K562 (cell line): ENCODE results near the gene ING5. TPM values are rescaled to one million over a fixed set of nuclear protein-coding genes. Genes with fewer than 3 reads are reported as not detected.

ENCODE experiments used
- ATAC-seq: fragments of 200-7000 bp; cut with Tn5 transposase; 3 replicates; pipeline ENCODE4 v1.9.1; 2020; ENCODE audit warnings: moderate library complexity
- BruUV-seq: library from RNA; stranded (reverse); fragments of 400-500 nt; replicated peaks from 2 replicates; lab custom pipeline; 2021; lab: Mats Ljungman, UMichigan
- CTCF ChIA-PET: fragments of 300-600 bp; formaldehyde crosslinking; extraction: SDS; loops from one replicate; lab custom pipeline; 2021; ENCODE audit warnings: low intra/inter-chr PET ratio; lab: Yijun Ruan, JAX
- POLR2A ChIA-PET: fragments of 300-600, 350-650 bp; sonication (Branson Sonifier 250); formaldehyde crosslinking; extraction: SDS; loops from one replicate; lab custom pipeline; 2021; ENCODE audit warnings: antibody characterized with exemption, inconsistent platforms; lab: Yijun Ruan, JAX
- DNase-seq, 4 experiments: peaks; one replicate each; pipeline versions ENCODE4 v3.0.0 to v3.0.0-alpha.2; 2011 to 2018; ENCODE audit warnings: low spot score in 3 of 4, mixed read lengths in 3 of 4; ENCODE audit errors: extremely low read depth in 1 of 4
- FAIRE-seq: peaks from 2 replicates; lab custom pipeline; 2011; peaks lifted over from hg19 to GRCh38; lab: Jason Lieb, UNC
- H2AFZ ChIP-seq: 2 replicates; pipeline ENCODE4 v1.6.0; 2011; ENCODE audit warnings: low read depth, low read length, control low read depth, inconsistent platforms
- H3K27ac ChIP-seq: fragments of 200-600 bp; 3 replicates; pipeline ENCODE4 v1.8.0; 2011; ENCODE audit warnings: low read depth, mild to moderate bottlenecking, control low read depth, inconsistent platforms, low read length, moderate library complexity, mixed read lengths; ENCODE audit errors: extremely low read depth
- H3K27me3 ChIP-seq, 2 experiments: fragments of 300-600 bp in 1 of 2; 2 replicates in 1 of 2; 3 replicates in 1 of 2; pipeline versions ENCODE4 v1.6.0 to v1.8.0; 2011; ENCODE audit warnings: inconsistent platforms in 2 of 2, low read length in 2 of 2, mild to moderate bottlenecking in 1 of 2, mixed read lengths in 1 of 2, moderate library complexity in 1 of 2; ENCODE audit not compliant: control insufficient read depth in 2 of 2, insufficient read depth in 2 of 2
- H3K36me3 ChIP-seq: fragments of 300-600 bp; 3 replicates; pipeline ENCODE4 v1.8.0; 2011; ENCODE audit warnings: mild to moderate bottlenecking, low read length, inconsistent platforms; ENCODE audit not compliant: control insufficient read depth, insufficient read depth
- H3K4me1 ChIP-seq, 2 experiments: fragments of 200-600 bp in 1 of 2; replicated peaks in 1 of 2; 2 replicates in 1 of 2; 3 replicates in 1 of 2; pipeline versions ENCODE4 v1.5.1 to v1.8.0; 2011; ENCODE audit warnings: inconsistent platforms in 2 of 2, low read length in 2 of 2, mild to moderate bottlenecking in 1 of 2, mixed read lengths in 1 of 2, moderate library complexity in 1 of 2; ENCODE audit not compliant: control insufficient read depth in 2 of 2, insufficient read depth in 2 of 2
- H3K4me2 ChIP-seq: 2 replicates; pipeline ENCODE4 v1.6.1; 2011; ENCODE audit warnings: low read length, control low read depth, inconsistent platforms, mixed read lengths; ENCODE audit not compliant: insufficient read depth
- H3K4me3 ChIP-seq: fragments of 200-600 bp; sonication (generic), shearing (Covaris generic); 2 replicates; pipeline ENCODE4 v1.5.1; 2016; ENCODE audit warnings: control low read depth, inconsistent platforms
- H3K79me2 ChIP-seq: fragments of 200-600 bp; 3 replicates; pipeline ENCODE4 v1.8.0; 2011; ENCODE audit warnings: low read length, inconsistent platforms; ENCODE audit not compliant: control insufficient read depth, insufficient read depth
- H3K9ac ChIP-seq, 2 experiments: 2 replicates each; pipeline versions ENCODE4 v1.6.0 to v1.6.1; 2011; ENCODE audit warnings: low read depth in 2 of 2, low read length in 2 of 2, control low read depth in 1 of 2, inconsistent platforms in 1 of 2, mild to moderate bottlenecking in 1 of 2, mixed read lengths in 1 of 2; ENCODE audit not compliant: insufficient read depth in 1 of 2
- H3K9me1 ChIP-seq: one replicate; pipeline ENCODE4 v1.6.0; 2011; ENCODE audit warnings: inconsistent platforms, mild to moderate bottlenecking, low read length, moderate library complexity; ENCODE audit not compliant: control insufficient read depth, insufficient read depth
- H3K9me3 ChIP-seq: replicated peaks from 2 replicates; pipeline ENCODE4 v1.5.1; 2011; ENCODE audit warnings: low read depth, low read length, inconsistent platforms; ENCODE audit not compliant: control insufficient read depth, insufficient read depth
- H4K20me1 ChIP-seq: replicated peaks from 2 replicates; pipeline ENCODE4 v1.6.1; 2011; ENCODE audit warnings: low read length, inconsistent platforms, mixed read lengths; ENCODE audit not compliant: control insufficient read depth, insufficient read depth
- CBFA2T3 ChIP-seq: fragments of 450-650 bp; IDR thresholded peaks from 2 replicates; pipeline ENCODE4 v1.6.1; 2017
- EGR1 ChIP-seq: fragments of 450-650 bp; conservative IDR thresholded peaks from 2 replicates; pipeline ENCODE4 v1.6.1; 2017; ENCODE audit warnings: mild to moderate bottlenecking
- HMG20B ChIP-seq: fragments of 250-450 bp; sonication (Bioruptor Pico); IDR thresholded peaks from 2 replicates; pipeline ENCODE4 v1.5.0; 2021; ENCODE audit warnings: mild to moderate bottlenecking
- NCOA1 ChIP-seq: fragments of 450-650 bp; IDR thresholded peaks from 2 replicates; pipeline ENCODE4 v1.6.1; 2016; ENCODE audit warnings: low read depth
- TARDBP ChIP-seq: fragments of 450-650 bp; IDR thresholded peaks from 2 replicates; pipeline ENCODE4 v1.6.1; 2016
- U2AF1 ChIP-seq: fragments of 200-400 bp; formaldehyde crosslinking; optimal IDR thresholded peaks from 2 replicates; pipeline ENCODE3; 2017; ENCODE audit warnings: mild to moderate bottlenecking, low read depth, low read length, moderate library complexity
- ZNF507 ChIP-seq: conservative IDR thresholded peaks from 2 replicates; pipeline ENCODE4 v1.6.1; 2017; ENCODE audit warnings: missing genetic modification characterization, missing compliant biosample characterization
- ZNF668 ChIP-seq: fragments of 250-450 bp; sonication (Bioruptor Pico); IDR thresholded peaks from 2 replicates; pipeline ENCODE4 v1.8.0; 2022; ENCODE audit warnings: mild to moderate bottlenecking, inconsistent platforms
- WGBS: fragments of 100-300 bp; shearing (Covaris generic); methylation state at CpG from one replicate; pipeline ENCODE4 v1.1.6; 2016; ENCODE audit warnings: low coverage, mixed read lengths; ENCODE audit not compliant: insufficient coverage; ENCODE audit errors: missing lambda C conversion rate; 5-methylcytosine and 5-hydroxymethylcytosine counted together
- in situ Hi-C: fragments of 300-500 bp; cut with MboI; formaldehyde crosslinking; loops from 4 replicates; pipeline ENCODE4 v1.15.0; 2018; ENCODE audit warnings: inconsistent platforms, mixed read lengths
- intact Hi-C: fragments of 100-400 bp; cut with micrococcal nuclease; formaldehyde crosslinking; loops from 2 replicates; pipeline ENCODE4 v1.14.2; 2022
- polyA plus RNA-seq, 8 experiments: library from polyadenylated mRNA; depleted of rRNA in 4 of 8; stranded (reverse) in 5 of 8; unstranded in 3 of 8; fragments of >200 nt; fragmentation: Nextera tagmentation in 2 of 8; fragmentation: Illumina TruSeq in 1 of 8; extraction: Ambion mirVana in 2 of 8; extraction: Trizol in 1 of 8; gene quantifications; 2 replicates each; pipeline versions ENCODE4 v1.2.1 to v1.2.3, GENCODE V29; 2011 to 2014; ENCODE audit warnings: inconsistent platforms in 1 of 8, missing spikeins in 1 of 8
- total RNA-seq, 7 experiments: library from RNA; depleted of rRNA in 6 of 7; stranded (reverse); fragments of >200 nt in 6 of 7; fragmentation: Illumina TruSeq in 2 of 7; extraction: Trizol in 2 of 7; gene quantifications; 2 replicates each; pipeline versions ENCODE4 v1.2.1 to v1.2.3, GENCODE V29; 2011 to 2021; ENCODE audit warnings: low replicate concordance in 1 of 7
- TF ChIP-seq, protein P1 (sequence below): sonication (generic); formaldehyde crosslinking; IDR thresholded peaks from 2 replicates; pipeline ENCODE4 v1.8.0; 2023; ENCODE audit warnings: missing genetic modification reagents, mild to moderate bottlenecking, borderline replicate concordance
- TF ChIP-seq, protein P2 (sequence below): fragments of 450-650 bp; conservative IDR thresholded peaks from 2 replicates; pipeline ENCODE4 v1.6.1; 2016; ENCODE audit warnings: missing genetic modification characterization, low read depth, mild to moderate bottlenecking, missing compliant biosample characterization, moderate library complexity
- TF ChIP-seq, protein P3 (sequence below): fragments of 250-450 bp; sonication (Bioruptor Pico); IDR thresholded peaks from 2 replicates; pipeline ENCODE4 v1.9.0; 2021; ENCODE audit warnings: mild to moderate bottlenecking
- TF ChIP-seq, protein P4 (sequence below): fragments of 250-450 bp; sonication (Bioruptor Pico); IDR thresholded peaks from 2 replicates; pipeline ENCODE4 v1.4.0; 2020; ENCODE audit warnings: mild to moderate bottlenecking, moderate library complexity, borderline replicate concordance

The ING5 gene
- total and polyA plus RNA-seq, 9 of the 15 experiments (the other 6 are each of a cell fraction or from before 2014, with no cell fraction given) = 10.4 to 53.3 (median 27.9) TPM

DNA sequence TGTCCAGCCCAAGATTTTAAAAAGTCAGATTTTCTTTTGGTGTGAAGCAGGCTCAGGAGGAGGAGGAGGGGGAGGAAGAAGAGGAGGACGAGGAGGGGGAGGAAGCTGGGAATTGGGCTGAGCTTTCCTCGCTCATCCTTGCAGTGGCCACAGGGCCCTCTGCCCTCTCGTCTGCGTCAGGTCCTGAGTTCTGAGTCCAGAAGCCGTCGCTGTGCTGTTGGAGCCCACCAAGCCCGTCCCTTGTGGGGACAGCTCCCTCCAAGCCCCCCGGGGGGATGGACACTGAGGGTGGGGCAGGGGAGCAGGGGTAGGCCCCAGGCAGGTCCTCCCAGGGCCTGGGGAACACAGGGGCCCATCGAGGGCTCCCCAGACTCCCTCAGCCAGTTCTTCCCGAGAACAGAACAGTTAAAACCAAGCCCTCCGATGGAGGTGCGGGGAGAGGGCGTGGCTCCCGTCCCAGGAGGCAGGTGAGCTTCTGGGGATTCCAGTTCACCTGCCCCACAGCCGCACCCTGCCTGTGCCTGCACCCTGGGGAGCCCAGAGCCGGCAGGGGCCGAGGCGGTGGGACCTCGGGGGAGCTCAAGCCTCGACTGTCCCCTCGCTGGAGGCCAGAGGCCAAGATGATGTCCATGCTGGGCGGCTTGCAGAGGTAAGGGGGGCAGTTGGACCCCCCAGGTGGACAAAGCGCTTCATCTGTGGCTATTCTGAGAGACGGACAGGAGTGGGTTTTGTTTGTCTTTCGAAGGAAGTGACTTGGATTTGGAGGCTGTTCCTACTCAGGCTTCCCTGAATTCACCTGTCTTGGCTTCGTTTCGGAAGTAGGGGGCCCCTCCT is 74.7 kb downstream of the ING5 start, which contains the start of gene GAL3ST2:
GAL3ST2 (plus strand) TSS at position 487 of the 834 bp plus-strand sequence; CDS start at position 621, 134 bp downstream.
- no peaks in the 10 kb centered on the region for H3K79me2 ChIP-seq
- no peak for FAIRE-seq
- H3K27me3 ChIP-seq = no peaks in the 10 kb centered on the region
- no peak for ATAC-seq
- H3K9me1 ChIP-seq = no peaks in the 10 kb centered on the region
- H3K27ac ChIP-seq = no peak within 1 kb of the TSS
- no peak within 1 kb of the TSS for H3K4me3 ChIP-seq
- H4K20me1 ChIP-seq = no peaks in the 10 kb centered on the region
- peak within 1 kb of the TSS in 1 of 2 experiments; percentile 26; a peak in 2 of 4 replicates for H3K9ac ChIP-seq
- intact Hi-C loops (no loop called here), in situ Hi-C loops (no loop called here)
- no peak for DNase-seq
- BruUV-seq = no TSS peak
- CTCF ChIA-PET = no interaction called here
- POLR2A ChIA-PET = interaction anchor here (0.6 to 0.7 kb wide), 2 partner anchors 8 to 14 kb away, joined by 3 read pairs; no protein-coding TSS in a partner anchor
- 72% methylated on average over 9 of the region's 27 CpGs for WGBS
- H2AFZ ChIP-seq = no peak within 1 kb of the TSS
- H3K4me1 ChIP-seq = peaks cover 0 to 53% of the 10 kb centered on the region in 2 experiments; a peak in 2 of 5 replicates
- no peaks in the 10 kb centered on the region for H3K9me3 ChIP-seq
- no peak within 1 kb of the TSS for H3K4me2 ChIP-seq
- H3K36me3 ChIP-seq = no peaks in the 10 kb centered on the region
- TF ChIP-seq, protein P1, sequence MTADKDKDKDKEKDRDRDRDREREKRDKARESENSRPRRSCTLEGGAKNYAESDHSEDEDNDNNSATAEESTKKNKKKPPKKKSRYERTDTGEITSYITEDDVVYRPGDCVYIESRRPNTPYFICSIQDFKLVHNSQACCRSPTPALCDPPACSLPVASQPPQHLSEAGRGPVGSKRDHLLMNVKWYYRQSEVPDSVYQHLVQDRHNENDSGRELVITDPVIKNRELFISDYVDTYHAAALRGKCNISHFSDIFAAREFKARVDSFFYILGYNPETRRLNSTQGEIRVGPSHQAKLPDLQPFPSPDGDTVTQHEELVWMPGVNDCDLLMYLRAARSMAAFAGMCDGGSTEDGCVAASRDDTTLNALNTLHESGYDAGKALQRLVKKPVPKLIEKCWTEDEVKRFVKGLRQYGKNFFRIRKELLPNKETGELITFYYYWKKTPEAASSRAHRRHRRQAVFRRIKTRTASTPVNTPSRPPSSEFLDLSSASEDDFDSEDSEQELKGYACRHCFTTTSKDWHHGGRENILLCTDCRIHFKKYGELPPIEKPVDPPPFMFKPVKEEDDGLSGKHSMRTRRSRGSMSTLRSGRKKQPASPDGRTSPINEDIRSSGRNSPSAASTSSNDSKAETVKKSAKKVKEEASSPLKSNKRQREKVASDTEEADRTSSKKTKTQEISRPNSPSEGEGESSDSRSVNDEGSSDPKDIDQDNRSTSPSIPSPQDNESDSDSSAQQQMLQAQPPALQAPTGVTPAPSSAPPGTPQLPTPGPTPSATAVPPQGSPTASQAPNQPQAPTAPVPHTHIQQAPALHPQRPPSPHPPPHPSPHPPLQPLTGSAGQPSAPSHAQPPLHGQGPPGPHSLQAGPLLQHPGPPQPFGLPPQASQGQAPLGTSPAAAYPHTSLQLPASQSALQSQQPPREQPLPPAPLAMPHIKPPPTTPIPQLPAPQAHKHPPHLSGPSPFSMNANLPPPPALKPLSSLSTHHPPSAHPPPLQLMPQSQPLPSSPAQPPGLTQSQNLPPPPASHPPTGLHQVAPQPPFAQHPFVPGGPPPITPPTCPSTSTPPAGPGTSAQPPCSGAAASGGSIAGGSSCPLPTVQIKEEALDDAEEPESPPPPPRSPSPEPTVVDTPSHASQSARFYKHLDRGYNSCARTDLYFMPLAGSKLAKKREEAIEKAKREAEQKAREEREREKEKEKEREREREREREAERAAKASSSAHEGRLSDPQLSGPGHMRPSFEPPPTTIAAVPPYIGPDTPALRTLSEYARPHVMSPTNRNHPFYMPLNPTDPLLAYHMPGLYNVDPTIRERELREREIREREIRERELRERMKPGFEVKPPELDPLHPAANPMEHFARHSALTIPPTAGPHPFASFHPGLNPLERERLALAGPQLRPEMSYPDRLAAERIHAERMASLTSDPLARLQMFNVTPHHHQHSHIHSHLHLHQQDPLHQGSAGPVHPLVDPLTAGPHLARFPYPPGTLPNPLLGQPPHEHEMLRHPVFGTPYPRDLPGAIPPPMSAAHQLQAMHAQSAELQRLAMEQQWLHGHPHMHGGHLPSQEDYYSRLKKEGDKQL (CRISPR knock-in tag) = no peak
- TF ChIP-seq, protein P2, sequence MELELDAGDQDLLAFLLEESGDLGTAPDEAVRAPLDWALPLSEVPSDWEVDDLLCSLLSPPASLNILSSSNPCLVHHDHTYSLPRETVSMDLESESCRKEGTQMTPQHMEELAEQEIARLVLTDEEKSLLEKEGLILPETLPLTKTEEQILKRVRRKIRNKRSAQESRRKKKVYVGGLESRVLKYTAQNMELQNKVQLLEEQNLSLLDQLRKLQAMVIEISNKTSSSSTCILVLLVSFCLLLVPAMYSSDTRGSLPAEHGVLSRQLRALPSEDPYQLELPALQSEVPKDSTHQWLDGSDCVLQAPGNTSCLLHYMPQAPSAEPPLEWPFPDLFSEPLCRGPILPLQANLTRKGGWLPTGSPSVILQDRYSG (tag) = no peak
- TF ChIP-seq U2AF1 (no peak), CBFA2T3 (no peak), NCOA1 (no peak), ZNF668 (no peak), EGR1 (no peak), ZNF507 (tag) (no peak), HMG20B (no peak), TARDBP (no peak)
- TF ChIP-seq, protein P3, sequence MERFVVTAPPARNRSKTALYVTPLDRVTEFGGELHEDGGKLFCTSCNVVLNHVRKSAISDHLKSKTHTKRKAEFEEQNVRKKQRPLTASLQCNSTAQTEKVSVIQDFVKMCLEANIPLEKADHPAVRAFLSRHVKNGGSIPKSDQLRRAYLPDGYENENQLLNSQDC (CRISPR knock-in tag) = no peak
- TF ChIP-seq, protein P4, sequence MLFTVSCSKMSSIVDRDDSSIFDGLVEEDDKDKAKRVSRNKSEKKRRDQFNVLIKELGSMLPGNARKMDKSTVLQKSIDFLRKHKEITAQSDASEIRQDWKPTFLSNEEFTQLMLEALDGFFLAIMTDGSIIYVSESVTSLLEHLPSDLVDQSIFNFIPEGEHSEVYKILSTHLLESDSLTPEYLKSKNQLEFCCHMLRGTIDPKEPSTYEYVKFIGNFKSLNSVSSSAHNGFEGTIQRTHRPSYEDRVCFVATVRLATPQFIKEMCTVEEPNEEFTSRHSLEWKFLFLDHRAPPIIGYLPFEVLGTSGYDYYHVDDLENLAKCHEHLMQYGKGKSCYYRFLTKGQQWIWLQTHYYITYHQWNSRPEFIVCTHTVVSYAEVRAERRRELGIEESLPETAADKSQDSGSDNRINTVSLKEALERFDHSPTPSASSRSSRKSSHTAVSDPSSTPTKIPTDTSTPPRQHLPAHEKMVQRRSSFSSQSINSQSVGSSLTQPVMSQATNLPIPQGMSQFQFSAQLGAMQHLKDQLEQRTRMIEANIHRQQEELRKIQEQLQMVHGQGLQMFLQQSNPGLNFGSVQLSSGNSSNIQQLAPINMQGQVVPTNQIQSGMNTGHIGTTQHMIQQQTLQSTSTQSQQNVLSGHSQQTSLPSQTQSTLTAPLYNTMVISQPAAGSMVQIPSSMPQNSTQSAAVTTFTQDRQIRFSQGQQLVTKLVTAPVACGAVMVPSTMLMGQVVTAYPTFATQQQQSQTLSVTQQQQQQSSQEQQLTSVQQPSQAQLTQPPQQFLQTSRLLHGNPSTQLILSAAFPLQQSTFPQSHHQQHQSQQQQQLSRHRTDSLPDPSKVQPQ (CRISPR knock-in tag) = no peak
